Epithelial cell of proximal tubule (primary cell): ENCODE results near the gene GMPR. TPM values are rescaled to one million over a fixed set of nuclear protein-coding genes. Genes with fewer than 3 reads are reported as not detected.

Experiments used
- DNase-seq: peaks from one replicate; pipeline ENCODE4 v3.0.0-alpha.2; 2011; ENCODE audit warnings: low read depth
- H3K4me3 ChIP-seq: 2 replicates; pipeline ENCODE4 v1.5.1; 2011; ENCODE audit warnings: low read depth, mild to moderate bottlenecking, low read length
- total RNA-seq: library from RNA; depleted of rRNA; stranded (reverse); fragments of >200 nt; gene quantifications from 2 replicates; pipeline ENCODE4 v1.2.3, GENCODE V29; 2015
- TF ChIP-seq, protein P1 (sequence below): conservative IDR thresholded peaks from 2 replicates; pipeline ENCODE4 v1.5.1; 2012; ENCODE audit warnings: low read depth, mild to moderate bottlenecking, low read length

Gene GMPR
- total RNA-seq, 1 donor from 2014 or later, result 0.81 TPM

DNA sequence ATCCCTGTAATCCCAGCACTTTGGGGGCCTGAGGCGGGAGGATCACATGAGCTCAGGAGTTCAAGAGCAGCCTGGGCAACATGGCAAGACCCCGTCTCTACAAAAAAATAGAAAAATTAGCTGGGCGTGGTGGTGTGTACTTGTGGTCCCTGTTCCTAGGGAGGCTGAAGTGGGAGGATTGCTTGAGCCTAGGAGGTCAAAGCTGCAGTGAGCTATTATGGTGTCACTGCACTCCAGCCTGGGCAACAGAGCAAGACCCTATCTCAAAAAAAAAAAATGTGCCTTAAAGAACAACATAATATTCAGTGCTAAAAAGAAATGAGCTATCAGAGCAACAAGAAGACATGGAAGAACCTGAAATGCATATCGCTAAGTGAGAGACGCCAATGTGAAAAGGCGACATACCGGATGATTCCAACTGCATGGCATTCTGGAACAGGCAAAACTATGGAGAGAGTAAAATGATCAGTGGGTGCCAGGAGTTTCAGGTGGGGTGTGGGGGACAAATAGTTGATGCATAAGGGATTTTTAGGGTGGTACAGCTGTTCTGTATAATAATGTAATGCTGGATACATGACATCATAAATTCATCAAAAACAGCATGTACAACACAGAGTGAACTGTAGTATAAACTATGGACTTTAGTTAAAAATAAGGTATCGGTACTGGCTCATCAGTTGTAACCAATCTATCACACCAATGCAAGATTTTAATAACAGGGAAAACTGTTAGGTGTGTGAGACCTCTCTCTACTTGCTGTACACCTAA is 80.8 kb downstream of the GMPR start:
- TF ChIP-seq, protein P1, sequence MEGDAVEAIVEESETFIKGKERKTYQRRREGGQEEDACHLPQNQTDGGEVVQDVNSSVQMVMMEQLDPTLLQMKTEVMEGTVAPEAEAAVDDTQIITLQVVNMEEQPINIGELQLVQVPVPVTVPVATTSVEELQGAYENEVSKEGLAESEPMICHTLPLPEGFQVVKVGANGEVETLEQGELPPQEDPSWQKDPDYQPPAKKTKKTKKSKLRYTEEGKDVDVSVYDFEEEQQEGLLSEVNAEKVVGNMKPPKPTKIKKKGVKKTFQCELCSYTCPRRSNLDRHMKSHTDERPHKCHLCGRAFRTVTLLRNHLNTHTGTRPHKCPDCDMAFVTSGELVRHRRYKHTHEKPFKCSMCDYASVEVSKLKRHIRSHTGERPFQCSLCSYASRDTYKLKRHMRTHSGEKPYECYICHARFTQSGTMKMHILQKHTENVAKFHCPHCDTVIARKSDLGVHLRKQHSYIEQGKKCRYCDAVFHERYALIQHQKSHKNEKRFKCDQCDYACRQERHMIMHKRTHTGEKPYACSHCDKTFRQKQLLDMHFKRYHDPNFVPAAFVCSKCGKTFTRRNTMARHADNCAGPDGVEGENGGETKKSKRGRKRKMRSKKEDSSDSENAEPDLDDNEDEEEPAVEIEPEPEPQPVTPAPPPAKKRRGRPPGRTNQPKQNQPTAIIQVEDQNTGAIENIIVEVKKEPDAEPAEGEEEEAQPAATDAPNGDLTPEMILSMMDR, result no peak
- no peak overlapping the region for H3K4me3 ChIP-seq
- DNase-seq, result no peak

- no peak for DNase-seq
- TF ChIP-seq, protein P1, result no peak
- peak overlapping the region; percentile 8 for H3K4me3 ChIP-seq
Observed at GRCh38 chr6:16319813-16320532, 81.6 kb downstream of the GMPR start.

DNA sequence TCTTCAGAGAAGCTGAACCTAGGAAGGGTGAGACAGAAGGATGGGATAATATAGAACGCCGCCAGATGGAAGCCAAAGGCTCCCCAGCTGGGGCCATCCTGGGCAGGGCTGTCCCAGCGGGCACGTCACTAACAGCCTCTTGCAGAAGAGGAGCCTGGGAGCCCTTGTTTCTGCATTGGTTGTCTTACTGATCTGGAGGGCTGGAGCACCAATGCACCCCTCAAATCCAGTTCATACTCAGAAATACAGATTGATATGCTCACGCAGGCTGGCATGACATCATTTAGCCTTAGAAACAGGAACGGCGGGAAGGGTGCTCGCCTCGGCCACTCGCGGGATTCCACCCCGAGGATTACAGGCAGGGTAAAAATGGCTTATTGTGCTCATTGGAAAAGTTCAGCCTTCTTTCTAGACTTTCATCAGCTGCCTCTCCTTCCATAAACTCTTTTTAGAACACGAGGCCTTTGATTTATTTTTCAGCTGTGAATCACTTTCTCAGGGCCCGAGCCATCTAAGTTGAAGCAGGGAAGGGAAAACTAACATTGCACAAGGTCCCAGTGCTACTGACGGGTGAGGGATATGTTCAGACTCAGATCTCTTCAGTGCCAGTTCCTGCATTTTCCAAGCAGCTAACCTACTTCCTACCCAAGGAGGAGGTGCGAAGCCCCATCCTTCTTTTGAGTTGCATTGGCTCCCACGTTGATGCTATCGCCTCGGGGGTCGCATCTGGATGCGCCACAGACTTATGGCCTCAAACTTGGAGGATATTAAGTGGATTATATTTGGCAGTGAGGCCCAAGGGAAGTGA is 82.3 kb downstream of the GMPR start:
- no peak overlapping the region for H3K4me3 ChIP-seq
- TF ChIP-seq, protein P1, result no peak
- DNase-seq, result no peak

DNA sequence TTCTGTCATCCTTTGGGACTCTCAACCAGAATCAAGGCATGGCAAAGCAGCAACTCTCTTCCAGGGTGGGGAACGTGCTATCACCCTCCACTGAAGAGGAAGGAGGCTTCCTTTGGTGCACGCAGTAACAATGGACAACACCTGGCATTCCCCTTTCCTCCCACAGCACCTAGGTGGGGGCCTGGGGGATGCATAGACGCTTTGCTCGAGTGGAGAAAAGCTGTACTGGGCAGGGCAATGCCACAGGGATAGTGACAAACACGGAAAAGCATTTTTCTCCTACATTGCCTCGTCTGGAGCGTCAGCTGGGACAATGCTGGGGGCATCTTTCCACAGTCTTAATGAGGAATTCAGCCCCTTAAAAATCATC is 82.9 kb downstream of the GMPR start:
- H3K4me3 ChIP-seq, result no peak overlapping the region
- TF ChIP-seq, protein P1, result no peak
- no peak for DNase-seq

GRCh38 chr6:16321826-16322225 is 83.4 kb downstream of the GMPR start:
- TF ChIP-seq, protein P1, result no peak
- no peak for DNase-seq
- no peak overlapping the region for H3K4me3 ChIP-seq

GRCh38 chr6:16322666-16323312 is 84.4 kb downstream of the GMPR start:
- TF ChIP-seq, protein P1, result no peak
- DNase-seq, result no peak
- H3K4me3 ChIP-seq, result no peak overlapping the region
